NCI-H82 treated with DMSO at 0.1 percent for 48 hours (cell line): ENCODE data around the gene ZNF665.
"Not testable (repeated sequence)": the region's sequence is repeated elsewhere in the genome, so short reads cannot be mapped to it uniquely, and the experiment has no call there.

Source experiments
- DNase-seq: peaks from one replicate; lab custom pipeline; 2025; ENCODE audit not compliant: unreplicated experiment; lab: John Stamatoyannopoulos, UW

Gene ZNF665

DNA sequence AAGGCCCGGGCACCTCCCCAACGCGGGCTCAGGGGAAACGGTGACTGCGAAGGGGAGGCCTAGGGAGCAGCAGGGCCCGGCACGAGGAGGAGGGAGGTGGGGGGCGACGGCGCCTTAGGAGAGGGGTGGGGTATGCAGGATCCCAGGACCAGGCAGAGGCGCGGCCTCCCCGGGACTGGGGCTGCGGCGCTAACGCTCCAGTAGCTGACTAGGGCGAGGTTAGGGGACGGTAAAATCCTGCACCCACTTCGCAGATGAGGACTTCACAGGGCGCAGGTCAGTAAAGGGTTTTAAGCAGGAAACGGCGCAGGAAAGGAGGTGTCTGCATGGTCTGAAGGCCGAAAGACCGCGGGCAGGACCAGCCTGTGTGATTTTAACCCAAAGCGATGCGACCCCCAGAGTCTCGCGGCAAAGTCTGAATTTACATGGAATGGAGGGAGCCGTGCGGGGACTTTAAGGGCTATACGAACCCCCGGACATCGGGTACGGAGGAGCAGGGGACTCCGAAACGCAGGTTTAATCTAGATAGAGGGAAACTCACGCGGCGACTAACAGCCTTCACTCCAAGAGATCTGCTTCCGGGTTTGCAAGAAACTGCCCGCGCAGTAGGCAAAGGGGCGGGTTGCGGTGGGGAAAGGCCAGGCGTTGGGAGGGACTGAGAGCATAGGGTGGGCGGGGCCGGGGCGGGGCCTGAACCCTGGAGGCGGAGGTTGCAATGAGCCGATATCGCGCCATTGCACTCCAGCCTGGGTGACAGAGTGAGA is at the start of gene ZNF665:
Gene ZNF665, minus strand, starts transcription at position 588 of the 764 bp plus-strand sequence. CDS start 10,460 bp downstream, outside the sequence.
- DNase-seq, result peak; percentile 2

DNA sequence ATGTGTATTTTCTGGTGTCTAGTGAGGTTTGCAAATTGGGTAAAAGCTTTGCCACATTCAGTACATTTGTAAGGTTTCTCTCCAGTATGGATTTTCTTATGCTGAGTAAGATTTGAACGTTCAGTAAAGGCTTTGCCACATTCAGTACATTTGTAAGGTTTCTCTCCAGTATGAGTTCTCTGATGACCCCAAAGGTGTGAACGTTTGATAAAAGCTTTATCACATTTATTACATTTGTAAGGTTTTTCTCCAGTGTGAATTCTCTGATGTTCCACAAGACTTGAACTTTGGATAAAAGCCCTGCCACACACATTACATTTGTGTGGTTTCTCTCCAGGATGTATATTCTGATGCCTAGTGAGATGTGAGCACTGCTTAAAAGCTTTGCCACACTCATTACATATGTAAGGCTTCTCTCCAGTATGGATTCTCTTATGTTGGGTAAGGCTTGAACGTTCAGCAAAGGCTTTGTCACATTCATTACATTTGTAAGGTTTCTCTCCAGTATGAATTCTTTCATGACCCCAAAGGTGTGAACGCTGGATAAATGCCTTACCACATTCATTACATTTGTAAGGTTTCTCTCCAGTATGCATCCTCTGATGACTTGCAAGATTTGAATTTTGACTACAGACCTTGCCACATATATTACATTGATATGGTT is 44.1 kb upstream of the ZNF665 start:
- DNase-seq, result no peak

- no peak for DNase-seq
These were observed 31.4 kb upstream of the ZNF665 start for GRCh38 chr19:53224606-53225005.

GRCh38 chr19:53222716-53223115 is 29.6 kb upstream of the ZNF665 start:
- not testable (repeated sequence) for DNase-seq

DNA sequence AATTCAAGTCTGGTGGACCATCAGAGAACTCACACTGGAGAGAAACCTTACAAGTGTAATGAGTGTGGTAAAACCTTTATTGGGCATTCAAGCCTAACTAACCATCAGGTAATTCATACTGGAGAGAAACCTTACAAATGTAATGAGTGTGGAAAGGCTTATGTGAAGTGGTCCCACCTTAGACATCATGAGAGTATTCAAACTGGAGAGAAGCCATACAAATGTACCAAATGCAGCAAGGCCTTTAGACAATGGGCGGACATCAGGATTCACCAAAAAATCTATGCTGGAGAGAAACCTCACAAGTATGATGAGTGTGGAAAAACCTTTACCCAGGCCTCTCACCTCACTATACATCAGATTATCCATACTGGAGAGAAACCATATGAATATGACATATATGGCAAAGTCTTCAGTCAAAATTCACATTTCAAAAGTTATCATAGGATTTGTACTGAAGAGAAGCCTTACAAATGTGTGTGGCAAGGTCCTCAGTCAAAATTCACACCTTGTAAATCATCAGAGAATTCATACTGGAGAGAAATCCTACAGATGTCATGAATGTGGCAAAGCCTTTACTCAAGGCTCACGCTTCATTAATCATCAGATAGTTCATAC is 19.7 kb upstream of the ZNF665 start:
- no peak for DNase-seq

GRCh38 chr19:53211554-53211953 is 18.4 kb upstream of the ZNF665 start:
- not testable (repeated sequence) for DNase-seq

GRCh38 chr19:53196777-53197396 is 3.7 kb upstream of the ZNF665 start:
- peak; percentile 44 for DNase-seq

- peak; percentile 41 for DNase-seq
These were observed 2.2 kb upstream of the ZNF665 start for GRCh38 chr19:53195265-53195903.

DNA sequence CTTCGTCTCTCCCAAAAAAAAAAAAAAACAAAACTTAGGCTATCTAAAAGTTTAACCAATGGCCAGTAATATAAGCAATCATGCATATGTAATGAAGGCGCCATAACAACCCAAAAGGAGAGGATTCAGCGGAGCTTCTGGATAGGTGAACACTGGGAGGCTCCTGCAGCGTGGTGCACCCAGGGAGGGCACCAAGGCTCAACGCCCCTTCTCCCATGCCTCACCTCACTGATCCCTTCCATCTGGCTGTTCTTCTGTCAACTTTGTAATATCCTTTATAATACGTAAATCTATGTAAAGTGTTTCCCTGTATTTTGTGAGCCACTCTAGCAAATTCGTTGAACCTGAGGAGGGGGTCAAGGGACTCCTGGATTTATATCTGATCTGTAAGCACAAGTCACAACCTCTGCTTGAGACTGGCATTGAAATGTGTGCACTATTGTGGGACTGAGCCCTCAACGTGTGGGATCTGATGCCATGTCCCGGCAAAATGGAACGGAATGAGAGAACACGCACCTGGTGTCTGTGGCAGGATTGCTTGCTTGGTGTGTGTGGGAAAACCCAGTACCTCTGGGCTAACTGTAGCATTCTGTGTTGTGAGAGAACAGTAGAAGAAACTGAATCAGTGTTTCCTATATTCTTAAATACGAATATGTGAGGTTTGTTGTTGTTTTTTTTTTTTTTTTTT is 521 bp upstream of the ZNF665 start:
- DNase-seq, result no peak

GRCh38 chr19:53190253-53190652 is 2.9 kb downstream of the ZNF665 start:
- no peak for DNase-seq

DNA sequence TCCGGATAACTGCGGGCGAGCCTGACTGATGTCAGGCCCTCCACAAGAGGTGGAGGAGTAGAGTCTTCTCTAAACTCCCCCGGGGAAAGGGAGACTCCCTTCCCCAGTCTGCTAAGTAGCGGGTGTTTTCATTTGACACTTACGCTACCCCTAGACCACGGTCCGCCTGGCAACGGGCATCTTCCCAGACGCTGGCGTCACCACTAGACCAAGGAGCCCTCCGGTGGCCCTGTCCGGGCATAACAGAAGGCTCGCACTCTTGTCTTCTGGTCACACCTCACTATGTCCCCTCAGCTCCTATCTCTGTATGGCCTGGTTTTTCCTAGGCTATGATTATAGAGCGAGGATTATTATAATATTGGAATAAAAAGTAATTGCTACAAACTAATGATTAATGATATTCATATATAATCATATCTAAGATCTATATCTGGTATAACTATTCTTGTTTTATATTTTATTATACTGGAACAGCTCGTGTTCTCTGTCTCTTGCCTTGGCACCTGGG is 3.4 kb downstream of the ZNF665 start:
- DNase-seq, result not testable (repeated sequence)

- not testable (repeated sequence) for DNase-seq
These were observed 7.8 kb downstream of the ZNF665 start for GRCh38 chr19:53185155-53185882.

GRCh38 chr19:53183146-53183764 is 9.9 kb downstream of the ZNF665 start:
- DNase-seq, result no peak

DNA sequence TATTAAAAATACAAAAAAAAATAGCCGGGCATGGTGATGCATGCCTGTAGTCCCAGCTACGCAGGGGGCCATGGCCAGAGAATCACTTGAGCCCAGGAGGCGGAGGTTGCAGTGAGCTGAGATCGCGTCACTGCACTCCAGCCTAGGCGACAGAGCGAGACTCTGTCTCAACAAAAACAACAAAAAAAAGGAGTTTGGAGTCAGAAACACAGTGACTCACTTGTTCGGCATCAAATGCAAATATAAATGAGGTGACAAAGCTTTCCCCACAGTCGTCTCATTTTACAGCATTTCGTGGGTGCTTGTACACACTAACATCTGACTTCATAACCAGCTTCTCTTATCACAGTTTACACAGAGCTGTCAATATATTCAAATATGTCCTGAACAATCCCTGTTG is 11.0 kb downstream of the ZNF665 start:
- no peak for DNase-seq

GRCh38 chr19:53177986-53178385 is 15.2 kb downstream of the ZNF665 start:
- DNase-seq, result no peak

- no peak for DNase-seq
These were observed 20.3 kb downstream of the ZNF665 start for GRCh38 chr19:53172889-53173288.

- no peak for DNase-seq
These were observed 27.5 kb downstream of the ZNF665 start for GRCh38 chr19:53165691-53166091.

DNA sequence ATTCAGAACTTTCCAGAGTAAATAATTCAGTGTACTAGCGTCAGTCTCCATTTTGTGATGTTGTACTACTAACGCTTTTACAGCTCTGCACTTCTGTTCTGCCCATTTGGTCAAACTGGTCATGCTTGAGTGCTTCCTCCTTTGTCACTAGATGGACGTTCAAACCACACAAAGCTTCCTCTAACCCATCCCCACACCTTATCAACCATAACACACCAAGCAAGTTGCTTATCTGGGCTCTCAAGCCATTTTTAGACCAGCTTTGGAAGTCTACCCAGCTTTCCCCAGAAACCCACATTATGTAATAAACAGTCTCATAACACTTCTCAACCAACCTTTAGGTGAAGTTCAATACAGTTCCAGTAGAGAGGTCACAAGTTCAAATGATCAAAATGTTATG is 32.0 kb downstream of the ZNF665 start:
- DNase-seq, result no peak

GRCh38 chr19:53160350-53160749 is 32.8 kb downstream of the ZNF665 start:
- DNase-seq, result no peak
